DND-41 (cell line): Measurements from ENCODE around the gene GNAI2.

Experiments used
- ATAC-seq: fragments of 200-7000 bp; cut with Tn5 transposase; 3 replicates; pipeline ENCODE4 v1.9.1; 2021; ENCODE audit warnings: low read depth; ENCODE audit not compliant: insufficient read depth
- DNase-seq: peaks from one replicate; pipeline ENCODE4 v3.0.0-alpha.2; 2020
- H2AFZ ChIP-seq: 2 replicates; pipeline ENCODE4 v1.6.0; 2012; ENCODE audit warnings: low read depth, low read length
- H3K27ac ChIP-seq: 2 replicates; pipeline ENCODE4 v1.5.1; 2012; ENCODE audit warnings: low read length, inconsistent platforms
- H3K27me3 ChIP-seq: fragments of 200-600 bp; sonication (generic); 2 replicates; pipeline ENCODE4 v1.6.0; 2012; ENCODE audit warnings: low read length, mild to moderate bottlenecking, inconsistent platforms; ENCODE audit not compliant: insufficient read depth, poor library complexity
- H3K36me3 ChIP-seq: 2 replicates; pipeline ENCODE4 v1.5.1; 2012; ENCODE audit warnings: low read length, inconsistent platforms; ENCODE audit not compliant: insufficient read depth
- H3K4me1 ChIP-seq: 2 replicates; pipeline ENCODE4 v1.5.1; 2012; ENCODE audit warnings: mild to moderate bottlenecking, low read length; ENCODE audit not compliant: insufficient read depth
- H3K4me2 ChIP-seq: 2 replicates; pipeline ENCODE4 v1.6.0; 2012; ENCODE audit warnings: mild to moderate bottlenecking, moderate library complexity, low read length, inconsistent platforms; ENCODE audit not compliant: insufficient read depth
- H3K4me3 ChIP-seq, 2 experiments: fragments of 200-600 bp in 1 of 2; shearing (Covaris generic) in 1 of 2; 2 replicates each; pipeline ENCODE4 v1.5.1; 2012 to 2016; ENCODE audit warnings: inconsistent platforms in 2 of 2, low read length in 2 of 2, mild to moderate bottlenecking in 2 of 2, low read depth in 1 of 2, moderate library complexity in 1 of 2
- H3K79me2 ChIP-seq: 2 replicates; pipeline ENCODE4 v1.6.0; 2012; ENCODE audit warnings: low read length, inconsistent platforms; ENCODE audit not compliant: insufficient read depth
- H3K9ac ChIP-seq: 2 replicates; pipeline ENCODE4 v1.6.0; 2012; ENCODE audit warnings: low read depth, mild to moderate bottlenecking, inconsistent platforms, low read length, moderate library complexity
- H3K9me3 ChIP-seq: 2 replicates; pipeline ENCODE4 v1.5.1; 2012; ENCODE audit warnings: low read length, moderate library complexity, mild to moderate bottlenecking, inconsistent platforms; ENCODE audit not compliant: insufficient read depth, severe bottlenecking
- H4K20me1 ChIP-seq: 2 replicates; pipeline ENCODE4 v1.6.0; 2012; ENCODE audit warnings: low read length; ENCODE audit not compliant: insufficient read depth
- EZH2 ChIP-seq: IDR thresholded peaks from 3 replicates; pipeline ENCODE4 v1.6.1; 2012; ENCODE audit warnings: borderline replicate concordance, low read depth, mild to moderate bottlenecking, moderate library complexity, low read length, inconsistent platforms; ENCODE audit not compliant: severe bottlenecking
- TF ChIP-seq, protein P1 (sequence below): IDR thresholded peaks from 2 replicates; pipeline ENCODE4 v1.5.1; 2012; ENCODE audit warnings: borderline replicate concordance, low read length, moderate library complexity, mild to moderate bottlenecking; ENCODE audit not compliant: poor library complexity, severe bottlenecking; ENCODE audit errors: extremely low read depth

The GNAI2 gene

DNA sequence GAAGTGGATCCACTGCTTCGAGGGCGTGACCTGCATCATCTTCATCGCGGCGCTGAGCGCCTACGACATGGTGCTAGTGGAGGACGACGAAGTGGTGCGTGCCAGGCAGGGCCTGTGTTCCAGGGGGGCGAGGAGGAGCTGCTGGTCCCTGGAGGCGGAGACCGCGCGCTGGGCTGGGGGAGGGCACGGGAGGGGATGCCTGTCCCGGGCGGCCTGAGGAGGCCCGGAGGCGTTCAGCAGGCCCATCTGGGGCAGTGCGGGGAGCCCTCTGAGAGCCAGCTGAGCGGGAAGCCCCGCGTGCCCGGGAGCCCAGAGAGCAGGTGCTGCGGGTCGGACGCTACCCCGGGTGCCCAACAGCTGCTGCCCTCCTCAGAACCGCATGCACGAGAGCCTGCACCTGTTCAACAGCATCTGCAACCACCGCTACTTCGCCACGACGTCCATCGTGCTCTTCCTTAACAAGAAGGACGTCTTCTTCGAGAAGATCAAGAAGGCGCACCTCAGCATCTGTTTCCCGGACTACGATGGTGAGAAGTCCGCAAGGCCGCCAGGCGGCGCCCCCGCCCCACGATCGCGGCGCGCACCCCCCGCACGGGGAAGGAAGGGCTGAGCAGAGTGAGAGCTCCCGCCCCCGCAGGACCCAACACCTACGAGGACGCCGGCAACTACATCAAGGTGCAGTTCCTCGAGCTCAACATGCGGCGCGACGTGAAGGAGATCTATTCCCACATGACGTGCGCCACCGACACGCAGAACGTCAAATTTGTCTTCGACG is 41.7 kb upstream of the GNAI2 start:
- Histone ChIP-seq H4K20me1 (0 out of 2 replicates have a peak, but pooled peaks cover 2% of the 10 kb centered on the region), H3K9me3 (no peaks in the 10 kb centered on the region), H2AFZ (no peak overlapping the region), H3K4me1 (peaks cover 3% of the 10 kb centered on the region), H3K4me3 (no peak overlapping the region), H3K27ac (no peak overlapping the region), H3K9ac (no peak overlapping the region), H3K36me3 (no peaks in the 10 kb centered on the region), H3K4me2 (no peak overlapping the region), H3K27me3 (no peaks in the 10 kb centered on the region), H3K79me2 (no peaks in the 10 kb centered on the region)
- DNase-seq (peak; percentile 65), ATAC-seq (peak; percentile 75)
- TF ChIP-seq, protein P1, sequence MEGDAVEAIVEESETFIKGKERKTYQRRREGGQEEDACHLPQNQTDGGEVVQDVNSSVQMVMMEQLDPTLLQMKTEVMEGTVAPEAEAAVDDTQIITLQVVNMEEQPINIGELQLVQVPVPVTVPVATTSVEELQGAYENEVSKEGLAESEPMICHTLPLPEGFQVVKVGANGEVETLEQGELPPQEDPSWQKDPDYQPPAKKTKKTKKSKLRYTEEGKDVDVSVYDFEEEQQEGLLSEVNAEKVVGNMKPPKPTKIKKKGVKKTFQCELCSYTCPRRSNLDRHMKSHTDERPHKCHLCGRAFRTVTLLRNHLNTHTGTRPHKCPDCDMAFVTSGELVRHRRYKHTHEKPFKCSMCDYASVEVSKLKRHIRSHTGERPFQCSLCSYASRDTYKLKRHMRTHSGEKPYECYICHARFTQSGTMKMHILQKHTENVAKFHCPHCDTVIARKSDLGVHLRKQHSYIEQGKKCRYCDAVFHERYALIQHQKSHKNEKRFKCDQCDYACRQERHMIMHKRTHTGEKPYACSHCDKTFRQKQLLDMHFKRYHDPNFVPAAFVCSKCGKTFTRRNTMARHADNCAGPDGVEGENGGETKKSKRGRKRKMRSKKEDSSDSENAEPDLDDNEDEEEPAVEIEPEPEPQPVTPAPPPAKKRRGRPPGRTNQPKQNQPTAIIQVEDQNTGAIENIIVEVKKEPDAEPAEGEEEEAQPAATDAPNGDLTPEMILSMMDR = peak; percentile 79
- no peak for TF ChIP-seq EZH2

DNA sequence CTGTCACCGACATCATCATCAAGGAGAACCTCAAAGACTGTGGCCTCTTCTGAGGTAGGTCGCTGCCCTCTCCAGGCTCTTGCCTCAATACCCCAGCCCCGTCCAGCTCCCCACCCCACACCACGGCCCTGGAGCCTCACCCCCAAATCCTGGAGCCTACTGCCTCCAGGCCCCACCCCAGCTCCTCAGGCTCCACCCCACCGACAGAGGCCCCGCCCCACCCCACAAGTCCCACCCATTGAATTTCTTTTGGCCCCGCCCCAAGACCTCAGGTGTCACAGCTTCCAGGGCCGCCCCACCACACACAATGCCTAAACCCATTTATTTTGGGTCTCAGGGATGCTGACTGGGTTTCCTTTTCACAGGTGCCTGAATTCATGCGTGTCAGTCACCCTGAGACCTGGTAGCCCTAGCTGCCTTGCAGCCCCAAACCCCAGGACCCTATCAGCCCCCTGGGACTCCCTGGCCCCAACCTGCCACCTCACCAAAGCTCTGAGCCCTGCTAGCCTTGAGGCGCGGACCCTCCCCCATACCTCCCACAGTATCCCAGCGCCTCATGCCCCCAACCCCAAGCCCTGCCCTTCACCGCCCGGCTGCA is 41.0 kb upstream of the GNAI2 start:
- no peaks in the 10 kb centered on the region for H3K36me3 ChIP-seq
- no peaks in the 10 kb centered on the region for H3K9me3 ChIP-seq
- no peaks in the 10 kb centered on the region for H3K79me2 ChIP-seq
- DNase-seq (peak; percentile 22), ATAC-seq (peak; percentile 36)
- no peaks in the 10 kb centered on the region for H3K27me3 ChIP-seq
- no peak overlapping the region for H3K4me2 ChIP-seq
- H3K9ac ChIP-seq = no peak overlapping the region
- TF ChIP-seq, protein P1 = no peak
- TF ChIP-seq EZH2 = no peak
- H3K4me1 ChIP-seq = peaks cover 3% of the 10 kb centered on the region
- 0 out of 2 replicates have a peak, but pooled peaks cover 2% of the 10 kb centered on the region for H4K20me1 ChIP-seq
- H2AFZ ChIP-seq = no peak overlapping the region
- no peak overlapping the region for H3K4me3 ChIP-seq
- no peak overlapping the region for H3K27ac ChIP-seq

- no peak for TF ChIP-seq EZH2
- TF ChIP-seq, protein P1 = no peak
- no peaks in the 10 kb centered on the region for H3K9me3 ChIP-seq
- no peak for ATAC-seq
- no peak overlapping the region for H2AFZ ChIP-seq
- no peak overlapping the region for H3K4me2 ChIP-seq
- peaks cover 3% of the 10 kb centered on the region for H3K4me1 ChIP-seq
- H3K79me2 ChIP-seq = no peaks in the 10 kb centered on the region
- no peak overlapping the region for H3K4me3 ChIP-seq
- no peak for DNase-seq
- no peaks in the 10 kb centered on the region for H3K36me3 ChIP-seq
- H4K20me1 ChIP-seq = 0 out of 2 replicates have a peak, but pooled peaks cover 2% of the 10 kb centered on the region
- no peak overlapping the region for H3K9ac ChIP-seq
- no peak overlapping the region for H3K27ac ChIP-seq
- H3K27me3 ChIP-seq = no peaks in the 10 kb centered on the region
Measured at GRCh38 chr3:50195501-50196252, 40.3 kb upstream of the GNAI2 start.
